Keratinocyte (primary cell): ENCODE results near the gene MXI1.

Experiments used
- EZH2 ChIP-seq: IDR thresholded peaks from one replicate; pipeline ENCODE4 v1.6.1; 2012; ENCODE audit warnings: inconsistent platforms, mild to moderate bottlenecking, low read length, moderate library complexity
- TF ChIP-seq, protein P1 (sequence below), 3 experiments: IDR thresholded peaks in 1 of 3; conservative IDR thresholded peaks in 1 of 3; optimal IDR thresholded peaks in 1 of 3; 2 replicates in 2 of 3; 3 replicates in 1 of 3; pipeline versions ENCODE3 to v1.5.1; 2011; ENCODE audit warnings: low read length in 3 of 3, mild to moderate bottlenecking in 3 of 3, moderate library complexity in 2 of 3, control low read depth in 1 of 3, inconsistent platforms in 1 of 3; ENCODE audit not compliant: insufficient read depth in 2 of 3; ENCODE audit errors: extremely low read depth in 1 of 3

DNA sequence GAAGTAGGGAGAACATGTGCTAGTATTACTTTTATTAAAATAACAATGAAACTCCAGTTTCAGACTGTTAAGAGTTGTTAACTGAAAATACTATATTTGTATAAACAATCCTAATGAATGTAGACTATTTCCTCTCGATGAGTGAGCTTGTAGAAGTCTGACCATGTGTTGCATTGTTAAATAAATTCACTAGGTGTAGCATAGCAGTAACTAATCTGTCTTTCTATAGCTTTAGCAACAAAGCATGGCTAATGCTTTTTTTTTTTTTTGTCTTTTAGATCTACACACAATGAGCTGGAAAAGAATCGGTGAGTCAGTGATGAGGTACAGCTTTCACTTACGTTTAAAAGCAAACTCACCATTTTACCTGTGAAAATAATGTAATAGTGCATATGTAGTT, 37.1 kb downstream of the MXI1 start:
- TF ChIP-seq, protein P1, sequence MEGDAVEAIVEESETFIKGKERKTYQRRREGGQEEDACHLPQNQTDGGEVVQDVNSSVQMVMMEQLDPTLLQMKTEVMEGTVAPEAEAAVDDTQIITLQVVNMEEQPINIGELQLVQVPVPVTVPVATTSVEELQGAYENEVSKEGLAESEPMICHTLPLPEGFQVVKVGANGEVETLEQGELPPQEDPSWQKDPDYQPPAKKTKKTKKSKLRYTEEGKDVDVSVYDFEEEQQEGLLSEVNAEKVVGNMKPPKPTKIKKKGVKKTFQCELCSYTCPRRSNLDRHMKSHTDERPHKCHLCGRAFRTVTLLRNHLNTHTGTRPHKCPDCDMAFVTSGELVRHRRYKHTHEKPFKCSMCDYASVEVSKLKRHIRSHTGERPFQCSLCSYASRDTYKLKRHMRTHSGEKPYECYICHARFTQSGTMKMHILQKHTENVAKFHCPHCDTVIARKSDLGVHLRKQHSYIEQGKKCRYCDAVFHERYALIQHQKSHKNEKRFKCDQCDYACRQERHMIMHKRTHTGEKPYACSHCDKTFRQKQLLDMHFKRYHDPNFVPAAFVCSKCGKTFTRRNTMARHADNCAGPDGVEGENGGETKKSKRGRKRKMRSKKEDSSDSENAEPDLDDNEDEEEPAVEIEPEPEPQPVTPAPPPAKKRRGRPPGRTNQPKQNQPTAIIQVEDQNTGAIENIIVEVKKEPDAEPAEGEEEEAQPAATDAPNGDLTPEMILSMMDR (optimal IDR thresholded peaks at IDR 0.05 in 1 of 3, IDR thresholded peaks at IDR 0.05 in 1 of 3, conservative IDR thresholded peaks at IDR 0.05 in 1 of 3; ENCODE audit: extremely low read depth in 1 of 3, insufficient read depth in 2 of 3, low read length in 3 of 3) = no peak
- no peak for TF ChIP-seq EZH2
